Fibroblast of skin of abdomen (primary cell): ENCODE data around the gene JAZF1.

ENCODE experiments used
- DNase-seq: peaks from one replicate; pipeline ENCODE4 v3.0.0-alpha.2; 2013

Gene JAZF1

GRCh38 chr7:27963056-27963455 lies 217.5 kb downstream of the JAZF1 start:
- no peak for DNase-seq

- DNase-seq, result no peak
Observed at GRCh38 chr7:27962273-27962672, 218.3 kb downstream of the JAZF1 start.

- DNase-seq, result no peak
Observed at GRCh38 chr7:27961255-27961654, 219.3 kb downstream of the JAZF1 start.

DNA sequence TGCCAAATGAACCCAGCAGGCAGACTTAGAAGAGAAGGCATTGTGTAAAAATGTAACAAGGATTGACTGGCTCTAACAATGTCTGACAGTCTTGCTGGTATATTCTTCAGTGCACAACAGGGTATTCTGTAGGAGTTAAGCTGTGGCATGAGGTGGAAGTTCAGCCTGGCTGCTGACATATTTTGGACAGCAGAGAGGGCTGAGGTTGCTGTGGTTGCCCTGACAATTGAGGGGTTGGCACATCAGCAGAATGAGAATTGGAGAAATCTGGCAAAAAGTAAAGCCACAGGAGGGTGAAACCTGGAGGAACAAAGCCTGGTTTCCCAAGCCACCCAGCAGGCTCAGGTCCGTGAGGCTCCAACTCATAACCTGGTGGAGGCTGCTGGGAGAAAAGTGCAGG lies 220.2 kb downstream of the JAZF1 start:
- DNase-seq, result no peak

DNA sequence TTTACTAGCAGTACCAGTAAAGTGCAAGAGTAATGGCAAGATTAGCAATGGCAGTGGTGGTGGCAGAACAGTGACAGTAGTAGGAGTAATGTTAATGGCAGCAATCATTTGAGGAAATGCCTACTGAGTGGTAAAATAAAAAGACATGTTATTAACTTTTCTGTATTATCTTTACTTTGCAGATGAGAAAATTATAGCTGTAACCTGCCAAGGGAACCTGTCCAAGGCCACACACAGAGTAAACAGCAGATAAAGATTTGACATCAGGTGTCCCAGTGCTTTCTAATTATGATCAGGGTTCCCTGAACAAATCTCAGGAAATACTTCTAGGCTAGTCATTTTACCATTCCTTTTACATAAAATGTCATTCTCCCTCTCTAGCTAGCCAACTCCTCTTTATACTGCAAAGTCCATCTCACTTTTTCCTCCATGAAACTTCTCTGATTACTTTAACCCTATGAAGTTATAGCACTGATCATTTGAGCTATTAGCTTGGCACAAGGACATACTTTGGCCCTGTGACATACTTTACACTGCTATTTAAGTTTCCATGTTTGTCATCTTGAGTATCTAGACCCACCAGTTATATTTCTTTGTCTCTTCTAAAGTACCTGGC lies 221.6 kb downstream of the JAZF1 start:
- no peak for DNase-seq

DNA sequence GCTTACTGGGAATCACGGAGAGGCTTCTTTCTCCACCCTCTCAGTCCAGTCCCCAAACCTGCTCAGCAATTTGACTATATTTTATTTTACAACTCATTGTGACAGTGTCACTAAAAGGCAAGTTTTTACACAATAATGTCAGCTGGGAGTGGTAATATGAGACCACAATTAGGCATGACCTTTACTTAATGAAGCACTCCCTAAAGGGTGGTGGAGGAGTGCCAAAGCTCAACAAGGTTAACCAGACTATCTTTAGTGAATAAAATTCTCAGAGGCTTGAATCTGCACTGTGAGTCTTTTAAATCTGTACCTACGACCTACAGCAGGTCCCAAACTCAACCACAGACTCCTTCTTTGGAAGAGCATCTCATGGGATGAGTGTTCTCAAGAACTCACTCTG lies 225.0 kb downstream of the JAZF1 start:
- DNase-seq, result no peak

GRCh38 chr7:27955011-27955410 lies 225.6 kb downstream of the JAZF1 start:
- DNase-seq, result no peak

DNA sequence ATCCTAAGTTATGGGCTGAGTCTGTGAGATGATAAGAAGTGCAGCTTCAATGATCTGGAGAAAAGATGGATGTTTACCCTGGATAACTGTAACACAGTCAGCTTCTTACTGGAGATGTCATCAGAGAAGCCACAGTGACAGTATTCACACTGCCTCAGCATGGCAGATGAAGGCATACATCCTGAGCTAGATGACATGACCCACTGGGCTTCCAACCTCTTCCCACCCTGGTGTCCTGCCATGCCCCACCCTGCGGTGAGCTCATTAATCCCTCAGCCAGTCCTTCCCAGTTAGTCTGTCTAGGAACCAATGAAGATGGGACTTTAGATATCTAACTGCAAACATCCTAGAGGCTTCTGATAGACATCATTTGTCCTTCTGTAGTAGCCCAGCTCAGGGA lies 226.8 kb downstream of the JAZF1 start:
- DNase-seq, result no peak

DNA sequence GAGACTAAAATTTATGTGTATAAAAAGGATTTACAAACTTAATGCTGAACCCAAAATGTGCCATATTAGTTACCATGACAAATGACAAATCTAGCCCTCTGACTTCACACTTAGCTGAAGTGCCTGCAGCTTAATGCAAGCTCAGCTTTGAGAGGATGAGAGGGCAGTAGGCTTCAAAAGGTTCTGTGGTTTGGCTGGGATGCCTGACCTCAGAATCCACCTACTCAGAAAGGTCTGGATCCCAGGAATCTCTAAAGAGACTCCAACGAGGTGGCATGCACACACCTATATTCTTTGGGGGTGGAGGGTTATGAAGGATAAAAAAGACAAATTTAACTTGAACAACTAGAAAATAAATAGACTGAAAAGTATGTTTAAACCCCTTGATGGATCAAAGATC lies 227.2 kb downstream of the JAZF1 start:
- DNase-seq, result no peak

DNA sequence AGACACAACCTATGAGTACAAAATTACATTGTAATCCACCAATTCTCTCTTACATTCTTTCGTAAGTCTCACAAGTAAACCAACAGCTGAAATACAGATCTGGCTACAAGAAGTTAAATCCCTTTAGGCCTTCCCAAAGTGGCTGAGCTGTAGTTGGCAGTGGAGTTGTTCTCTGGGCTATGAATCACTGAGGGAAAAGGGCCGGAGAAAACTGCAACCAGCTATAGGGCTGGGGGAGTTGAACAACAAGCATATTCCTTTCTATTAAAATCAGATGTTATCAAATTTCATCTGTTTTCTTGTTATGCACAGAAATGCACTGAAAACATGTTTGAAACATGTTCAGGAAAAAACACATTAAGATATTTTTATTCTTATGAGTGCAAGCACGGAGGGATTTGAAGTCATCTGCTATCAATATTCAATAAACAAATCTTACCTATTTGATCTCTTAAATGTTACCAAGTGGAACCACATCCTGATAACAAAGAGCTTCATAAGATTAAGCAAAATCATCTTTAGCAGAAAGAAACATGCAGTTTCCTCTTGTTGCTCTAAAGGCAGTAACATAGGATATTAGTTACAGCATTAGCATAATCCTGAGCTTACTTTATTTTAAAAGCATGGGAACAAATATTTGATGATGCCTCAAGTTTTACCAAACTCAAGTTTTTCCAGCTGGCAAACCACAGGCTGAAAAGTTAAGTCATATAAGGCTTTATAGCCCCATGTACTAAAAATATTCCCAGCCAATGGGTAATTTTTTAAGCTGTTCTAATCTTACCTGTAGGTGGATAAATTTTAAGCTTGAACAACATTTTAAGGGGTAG lies 227.9 kb downstream of the JAZF1 start:
- DNase-seq, result peak; percentile 78

DNA sequence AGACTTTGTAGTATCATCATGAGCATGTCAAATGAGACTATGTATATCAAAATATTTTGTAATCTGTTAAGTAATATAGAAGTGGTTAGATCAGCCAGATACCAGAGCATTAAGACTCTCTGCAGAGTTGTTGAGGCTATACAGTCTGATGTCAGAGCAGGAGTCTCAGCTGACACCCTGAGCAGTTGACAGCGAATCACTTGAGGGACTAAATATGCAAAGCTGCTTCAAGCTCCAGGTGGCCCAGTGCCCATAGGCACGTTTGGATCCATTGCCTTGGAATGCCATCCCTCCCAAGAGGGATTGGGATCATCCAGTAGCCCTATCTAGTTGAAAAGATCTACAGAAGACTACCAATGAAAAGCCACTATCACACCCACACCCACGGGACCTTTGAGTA lies 230.5 kb downstream of the JAZF1 start:
- DNase-seq, result no peak

GRCh38 chr7:27948861-27949260 lies 231.7 kb downstream of the JAZF1 start:
- DNase-seq, result no peak

GRCh38 chr7:27947586-27948278 lies 232.9 kb downstream of the JAZF1 start:
- no peak for DNase-seq

GRCh38 chr7:27946351-27946750 lies 234.2 kb downstream of the JAZF1 start:
- DNase-seq, result no peak

DNA sequence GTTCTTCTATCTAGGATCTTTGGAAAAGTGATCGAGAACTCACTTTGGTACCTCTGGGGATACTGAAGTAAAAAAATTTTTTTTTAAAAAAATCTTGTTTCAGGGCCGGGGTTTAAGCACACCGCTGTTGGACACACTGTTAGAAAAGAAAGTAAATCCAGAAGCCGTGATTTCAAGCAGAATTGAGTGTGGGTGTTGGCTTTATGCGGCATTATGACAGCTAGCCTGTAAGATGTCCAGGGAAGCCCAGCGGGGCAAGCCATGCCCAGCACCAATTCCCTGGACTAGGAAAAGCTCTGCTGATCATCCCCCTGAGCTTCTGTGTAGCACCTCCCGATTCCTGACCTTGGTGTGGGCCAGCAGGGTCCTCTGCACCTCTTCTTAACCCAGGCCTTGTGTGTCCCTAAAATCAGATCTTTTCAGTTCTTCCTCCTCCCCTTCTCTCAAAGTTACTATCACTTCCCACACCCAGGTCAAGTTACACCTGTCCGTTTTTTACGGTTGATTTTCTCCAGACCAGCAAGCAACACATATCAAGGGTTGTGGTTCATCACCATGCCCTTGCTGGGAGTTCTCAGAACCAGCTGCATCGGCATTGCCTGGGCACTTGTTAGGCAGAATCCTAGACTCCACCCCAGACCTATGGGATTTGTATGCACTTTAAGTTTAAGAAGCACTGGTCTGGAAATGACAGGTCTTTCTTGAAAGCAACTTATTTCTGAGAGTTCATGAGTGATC lies 235.4 kb downstream of the JAZF1 start:
- no peak for DNase-seq

GRCh38 chr7:27944643-27945042 lies 236.0 kb downstream of the JAZF1 start:
- no peak for DNase-seq

GRCh38 chr7:27943241-27943640 lies 237.4 kb downstream of the JAZF1 start:
- DNase-seq, result peak; percentile 70

- no peak for DNase-seq
Observed at GRCh38 chr7:27942711-27943110, 237.9 kb downstream of the JAZF1 start.

- DNase-seq, result no peak
Observed at GRCh38 chr7:27941522-27941921, 239.1 kb downstream of the JAZF1 start.

DNA sequence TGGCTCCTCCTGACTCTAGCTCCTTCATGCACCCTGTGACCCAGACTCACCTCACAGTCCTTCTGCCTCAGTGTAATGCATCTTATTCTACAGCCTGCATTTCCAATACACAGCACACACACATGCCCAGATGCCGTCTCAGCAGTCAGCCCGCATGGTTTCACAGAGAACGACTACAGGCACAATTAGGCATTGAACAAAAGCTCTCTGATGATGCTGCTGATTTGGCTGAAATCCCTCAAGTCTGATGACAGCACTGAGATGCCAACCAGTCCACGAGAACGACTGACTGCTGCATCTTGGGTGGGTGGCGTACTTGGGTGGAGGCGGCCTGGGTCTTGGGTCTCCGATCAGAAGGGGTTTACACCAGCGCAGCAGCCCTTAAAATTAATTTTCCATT lies 240.3 kb downstream of the JAZF1 start:
- DNase-seq, result no peak

- no peak for DNase-seq
Observed at GRCh38 chr7:27939893-27940292, 240.7 kb downstream of the JAZF1 start.

DNA sequence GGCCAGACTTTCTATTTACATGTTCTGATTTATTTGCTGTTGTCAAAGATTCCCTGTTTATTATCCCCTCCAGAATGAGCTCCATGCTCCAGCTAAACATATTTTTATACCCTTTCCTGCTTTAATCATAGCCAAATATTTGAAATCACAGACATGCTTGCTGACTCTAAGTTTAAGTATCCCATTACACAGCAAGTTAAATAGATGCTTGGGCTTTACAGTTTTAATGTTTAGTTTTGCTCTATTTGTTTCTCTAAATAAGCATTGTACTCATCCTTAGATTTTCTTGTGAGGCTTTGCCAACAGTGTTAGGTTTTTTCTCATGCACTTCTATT lies 243.9 kb downstream of the JAZF1 start:
- DNase-seq, result no peak
